ENCODE measurements around the gene TAL1. TPM values are rescaled to one million over a fixed set of nuclear protein-coding genes. Genes with fewer than 3 reads are reported as not detected.

TAL1 gene
- total and polyA plus RNA-seq, 4 donors: 6.4 to 9.6 (median 9.0) TPM

DNA sequence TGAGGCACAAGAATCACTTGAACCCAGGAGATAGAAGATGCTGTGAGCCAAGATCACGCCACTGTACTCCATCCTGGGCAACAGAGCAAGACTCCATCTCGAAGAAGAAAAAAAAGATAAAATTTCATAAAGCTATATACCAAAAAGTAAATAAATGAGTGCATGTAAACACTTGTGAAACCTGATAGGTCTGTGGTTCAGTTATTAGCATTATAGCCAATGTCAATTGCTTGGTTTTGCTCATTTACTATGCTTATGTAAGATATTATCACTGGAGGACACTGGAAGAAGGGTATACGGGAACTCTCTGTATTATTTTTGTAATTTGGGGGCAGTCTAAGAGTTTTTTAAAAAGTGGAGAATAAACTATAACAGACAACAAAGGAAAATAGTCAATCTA is 17.7 kb upstream of the TAL1 start:
- no peaks in the 10 kb centered on the region for H3K4me1 ChIP-seq (ENCODE audit: control insufficient read depth in 5 of 5, insufficient read depth in 5 of 5, low read length in 5 of 5)
- H3K27ac ChIP-seq (ENCODE audit: low read depth in 1 of 2, low read length in 1 of 2): no peak overlapping the region
- TF ChIP-seq, protein P1, sequence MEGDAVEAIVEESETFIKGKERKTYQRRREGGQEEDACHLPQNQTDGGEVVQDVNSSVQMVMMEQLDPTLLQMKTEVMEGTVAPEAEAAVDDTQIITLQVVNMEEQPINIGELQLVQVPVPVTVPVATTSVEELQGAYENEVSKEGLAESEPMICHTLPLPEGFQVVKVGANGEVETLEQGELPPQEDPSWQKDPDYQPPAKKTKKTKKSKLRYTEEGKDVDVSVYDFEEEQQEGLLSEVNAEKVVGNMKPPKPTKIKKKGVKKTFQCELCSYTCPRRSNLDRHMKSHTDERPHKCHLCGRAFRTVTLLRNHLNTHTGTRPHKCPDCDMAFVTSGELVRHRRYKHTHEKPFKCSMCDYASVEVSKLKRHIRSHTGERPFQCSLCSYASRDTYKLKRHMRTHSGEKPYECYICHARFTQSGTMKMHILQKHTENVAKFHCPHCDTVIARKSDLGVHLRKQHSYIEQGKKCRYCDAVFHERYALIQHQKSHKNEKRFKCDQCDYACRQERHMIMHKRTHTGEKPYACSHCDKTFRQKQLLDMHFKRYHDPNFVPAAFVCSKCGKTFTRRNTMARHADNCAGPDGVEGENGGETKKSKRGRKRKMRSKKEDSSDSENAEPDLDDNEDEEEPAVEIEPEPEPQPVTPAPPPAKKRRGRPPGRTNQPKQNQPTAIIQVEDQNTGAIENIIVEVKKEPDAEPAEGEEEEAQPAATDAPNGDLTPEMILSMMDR (IDR thresholded peaks at IDR 0.05; ENCODE audit: control extremely low read depth, extremely low read depth): no peak
- DNase-seq (no peak), ATAC-seq (ENCODE audit: insufficient read depth, low FRiP score) (no peak)
- peaks cover 0 to 4% (median 2%) of the 10 kb centered on the region in 4 donors for H3K36me3 ChIP-seq (ENCODE audit: control insufficient read depth in 4 of 4, insufficient read depth in 4 of 4, low read length in 4 of 4)
- WGBS, 2 donors: 92 to 95% methylated on average over 3 of the region's 3 CpGs
- H3K4me3 ChIP-seq: no peak overlapping the region
- H3K9me3 ChIP-seq (ENCODE audit: control insufficient read depth in 4 of 4, insufficient read depth in 3 of 4, low read length in 3 of 4): no peaks in the 10 kb centered on the region
- H3K27me3 ChIP-seq (ENCODE audit: control insufficient read depth in 3 of 3, insufficient read depth in 3 of 3, low read length in 2 of 3): no peaks in the 10 kb centered on the region
- no peak overlapping the region for H3K9ac ChIP-seq (ENCODE audit: insufficient read depth in 1 of 2, low read length in 2 of 2)

DNA sequence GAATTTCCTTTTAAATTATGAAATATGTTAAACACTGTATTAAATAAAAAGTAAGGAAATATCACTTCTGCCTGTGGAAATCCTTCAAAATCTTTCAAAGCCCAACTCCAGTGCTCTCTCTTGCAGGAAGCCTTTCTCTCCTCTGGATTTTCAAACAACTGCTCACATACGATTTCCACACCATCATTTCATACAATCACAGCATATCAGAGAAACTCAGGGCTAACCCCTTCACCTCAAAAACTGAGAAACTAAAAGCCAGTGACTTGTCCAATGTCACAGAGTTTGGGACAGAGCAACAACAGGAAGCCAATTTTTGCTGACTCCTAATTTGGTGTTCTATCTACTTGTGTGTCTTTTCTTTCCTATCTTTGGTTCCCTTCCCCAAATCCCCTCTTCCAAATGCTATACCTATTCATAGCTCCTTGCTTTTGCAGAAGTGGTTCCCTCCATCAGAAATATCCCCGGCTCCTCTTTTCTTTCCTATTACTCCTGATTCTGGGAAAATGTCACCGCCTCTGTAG is 12.4 kb upstream of the TAL1 start:
- no peak overlapping the region for H3K27ac ChIP-seq (ENCODE audit: low read depth in 1 of 2, low read length in 1 of 2)
- TF ChIP-seq, protein P1 (IDR thresholded peaks at IDR 0.05; ENCODE audit: control extremely low read depth, extremely low read depth): no peak
- no peaks in the 10 kb centered on the region for H3K9me3 ChIP-seq (ENCODE audit: control insufficient read depth in 4 of 4, insufficient read depth in 3 of 4, low read length in 3 of 4)
- peaks cover 0 to 8% (median 0%) of the 10 kb centered on the region in 3 donors for H3K27me3 ChIP-seq (ENCODE audit: control insufficient read depth in 3 of 3, insufficient read depth in 3 of 3, low read length in 2 of 3)
- ATAC-seq (ENCODE audit: insufficient read depth, low FRiP score) (no peak), DNase-seq (no peak)
- no peak overlapping the region for H3K4me3 ChIP-seq
- H3K4me1 ChIP-seq (ENCODE audit: control insufficient read depth in 5 of 5, insufficient read depth in 5 of 5, low read length in 5 of 5): peaks cover 0 to under 1% (median 0%) of the 10 kb centered on the region in 5 donors
- WGBS, 2 donors: 62 to 69% methylated on average over 3 of the region's 3 CpGs
- H3K9ac ChIP-seq (ENCODE audit: insufficient read depth in 1 of 2, low read length in 2 of 2): no peak overlapping the region
- no peaks in the 10 kb centered on the region for H3K36me3 ChIP-seq (ENCODE audit: control insufficient read depth in 4 of 4, insufficient read depth in 4 of 4, low read length in 4 of 4)

GRCh38 chr1:47243910-47244309 is 11.9 kb upstream of the TAL1 start:
- WGBS, 2 donors: 55 to 59% methylated on average over 5 of the region's 5 CpGs
- Histone ChIP-seq H3K4me3 (no peak overlapping the region), H3K27me3 (ENCODE audit: control insufficient read depth in 3 of 3, insufficient read depth in 3 of 3, low read length in 2 of 3) (peaks cover 0 to 8% (median 0%) of the 10 kb centered on the region in 3 donors), H3K4me1 (ENCODE audit: control insufficient read depth in 5 of 5, insufficient read depth in 5 of 5, low read length in 5 of 5) (peaks cover 0 to 2% (median 0%) of the 10 kb centered on the region in 5 donors), H3K9me3 (ENCODE audit: control insufficient read depth in 4 of 4, insufficient read depth in 3 of 4, low read length in 3 of 4) (no peaks in the 10 kb centered on the region), H3K9ac (ENCODE audit: insufficient read depth in 1 of 2, low read length in 2 of 2) (no peak overlapping the region), H3K27ac (ENCODE audit: low read depth in 1 of 2, low read length in 1 of 2) (peak overlapping the region in 1 of 2 donors; percentile 21), H3K36me3 (ENCODE audit: control insufficient read depth in 4 of 4, insufficient read depth in 4 of 4, low read length in 4 of 4) (no peaks in the 10 kb centered on the region)
- no peak for ATAC-seq (ENCODE audit: insufficient read depth, low FRiP score)
- TF ChIP-seq, protein P1 (IDR thresholded peaks at IDR 0.05; ENCODE audit: control extremely low read depth, extremely low read depth): no peak
- no peak for DNase-seq
